Stimulated activated CD8-positive, alpha-beta memory T cell treated with anti-CD3 and anti-CD28 coated beads, Interleukin-7, amount 100 ng/mL, for 1 hour (primary cell): ENCODE measurements around the gene SMIM9.

Experiments
- DNase-seq, 2 donors: peaks; one replicate each; pipeline ENCODE4 v3.0.0-alpha.2; 2020; ENCODE audit warnings: low read depth in 2 of 2

Gene SMIM9

DNA sequence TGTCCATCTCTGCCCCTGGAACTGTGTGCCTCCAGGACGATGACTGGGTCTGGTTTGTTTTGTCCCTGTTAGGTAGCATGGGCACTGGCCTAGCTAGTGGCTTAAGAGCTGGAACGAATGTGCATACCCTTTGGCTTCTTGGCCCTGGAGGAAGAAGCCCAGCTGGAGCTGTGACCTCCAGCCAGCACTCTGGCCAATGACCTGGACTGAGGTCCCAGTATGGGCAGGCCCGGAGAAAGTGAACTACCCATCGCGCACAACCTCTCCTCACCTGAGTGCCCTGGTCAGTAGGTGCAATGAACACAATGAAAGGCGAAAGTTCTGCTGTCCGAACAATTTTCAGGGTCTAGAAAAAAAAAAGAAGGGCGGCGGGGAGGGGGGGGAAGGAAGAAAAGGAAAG lies 53.5 kb downstream of the SMIM9 start:
- DNase-seq, result no peak

DNA sequence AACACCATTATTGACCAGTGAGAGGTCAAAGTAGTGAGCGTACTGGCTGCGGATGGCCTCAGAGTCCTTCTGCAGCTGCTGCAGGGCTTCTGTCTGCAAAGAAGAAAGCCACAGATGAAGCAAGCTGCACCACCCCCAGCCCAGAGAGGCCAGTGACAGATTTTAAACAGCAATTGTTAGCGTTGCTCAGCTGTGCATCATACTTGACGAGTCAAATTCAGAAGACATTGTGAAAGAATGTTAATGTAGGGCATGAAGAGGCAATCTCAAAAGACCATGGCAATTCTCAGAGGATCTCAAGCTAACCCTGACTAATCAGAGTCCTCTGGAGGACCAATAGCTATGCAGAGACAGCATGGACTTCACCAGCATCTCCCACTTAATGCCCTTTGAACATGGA lies 55.2 kb downstream of the SMIM9 start:
- no peak for DNase-seq

GRCh38 chrX:154776753-154777152 lies 57.7 kb downstream of the SMIM9 start:
- DNase-seq, result no peak

DNA sequence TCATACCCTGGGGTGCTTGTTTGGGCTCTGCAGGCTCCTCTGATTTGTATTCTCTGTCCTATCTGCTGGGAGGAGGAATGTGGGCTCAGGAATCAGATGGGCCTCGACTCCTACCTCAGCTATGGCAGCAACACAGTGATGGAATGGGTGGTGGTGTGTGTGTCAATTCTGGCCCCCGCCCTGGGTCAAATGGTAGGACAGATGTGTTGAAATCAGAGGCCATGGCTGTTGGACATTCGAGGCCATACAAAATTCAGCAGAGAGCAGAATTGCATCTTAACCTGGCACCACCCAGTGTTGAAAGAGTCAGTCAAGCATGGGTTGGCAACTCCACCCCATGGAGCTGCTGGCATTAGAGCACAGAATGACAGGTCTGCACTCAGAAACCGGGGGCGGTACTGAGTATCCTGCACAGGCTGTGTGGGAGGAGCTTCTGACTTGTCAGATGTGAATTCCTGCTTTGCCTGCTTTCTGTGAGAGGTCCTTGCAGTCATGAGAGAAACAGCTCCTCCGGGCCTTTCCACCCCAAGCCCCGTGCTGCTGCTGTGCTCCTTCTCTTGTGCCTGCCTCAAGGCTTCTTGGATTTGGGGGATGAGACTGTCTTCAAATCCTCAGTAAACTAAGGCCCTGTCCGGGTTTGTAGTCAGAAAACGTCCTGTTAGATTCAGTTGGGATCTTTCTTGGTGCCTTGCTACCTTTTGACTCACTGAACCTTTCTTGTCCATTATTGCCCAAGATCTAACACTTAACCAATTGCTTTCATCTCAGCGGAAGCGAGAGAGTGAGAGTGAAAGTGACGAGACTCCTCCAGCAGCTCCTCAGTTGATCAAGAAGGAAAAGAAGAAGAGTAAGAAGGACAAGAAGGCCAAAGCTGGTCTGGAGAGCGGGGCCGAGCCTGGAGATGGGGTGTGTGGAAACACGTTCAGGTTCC lies 58.8 kb downstream of the SMIM9 start:
- DNase-seq, result no peak

DNA sequence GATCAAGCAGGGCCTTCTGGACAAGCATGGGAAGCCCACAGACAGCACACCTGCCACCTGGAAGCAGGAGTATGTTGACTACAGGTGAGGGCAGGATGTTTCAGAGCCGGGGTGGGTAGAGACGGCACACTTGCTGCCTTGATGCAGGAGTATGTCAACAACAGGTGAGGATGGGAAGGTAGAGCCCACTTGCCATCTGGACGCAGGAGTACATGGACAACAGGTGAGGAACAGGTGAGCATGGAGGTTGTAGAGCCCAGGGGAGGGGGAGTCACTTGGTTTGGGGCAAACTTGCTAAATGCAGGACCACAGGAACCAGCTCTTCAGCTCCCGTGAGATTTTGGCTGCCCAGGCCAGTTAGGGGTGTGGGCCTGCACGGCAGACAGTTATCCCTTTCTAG lies 59.8 kb downstream of the SMIM9 start:
- no peak for DNase-seq
